GM12878 (cell line): Measurements from ENCODE around the gene ILKAP. TPM values are rescaled to one million over a fixed set of nuclear protein-coding genes. Genes with fewer than 3 reads are reported as not detected.

Experiments
- ATAC-seq: fragments of 200-7000 bp; cut with Tn5 transposase; 3 replicates; pipeline ENCODE4 v1.9.1; 2020; ENCODE audit warnings: mild to moderate bottlenecking, moderate library complexity
- BruUV-seq: library from RNA; stranded (reverse); fragments of 400-500 nt; replicated peaks from 2 replicates; lab custom pipeline; 2021; lab: Mats Ljungman, UMichigan
- CTCF ChIA-PET: fragments of 300-600 bp; sonication (Branson Sonifier 250); formaldehyde crosslinking; extraction: SDS; loops from one replicate; lab custom pipeline; 2021; ENCODE audit warnings: inconsistent platforms; lab: Yijun Ruan, JAX
- POLR2A ChIA-PET: fragments of 350-600 bp; formaldehyde crosslinking; extraction: SDS; loops from one replicate; lab custom pipeline; 2021; ENCODE audit warnings: inconsistent platforms; lab: Charles Lee
- RAD21 ChIA-PET: fragments of 300-600 bp; sonication (Branson Sonifier 250); formaldehyde crosslinking; loops from one replicate; lab custom pipeline; 2023; ENCODE audit warnings: antibody characterized with exemption; ENCODE audit not compliant: unreplicated experiment; lab: Charles Lee
- SMC1A ChIA-PET: fragments of 300-600 bp; sonication (Branson Sonifier 250); formaldehyde crosslinking; loops from one replicate; lab custom pipeline; 2023; ENCODE audit not compliant: unreplicated experiment, uncharacterized antibody; lab: Charles Lee
- DNase-seq: peaks from one replicate; pipeline ENCODE4 v3.0.0-alpha.2; 2011; ENCODE audit warnings: low read depth, low spot score
- FAIRE-seq: peaks from 3 replicates; lab custom pipeline; 2011; peaks lifted over from hg19 to GRCh38; lab: Jason Lieb, UNC
- H2AFZ ChIP-seq: 2 replicates; pipeline ENCODE4 v1.6.0; 2011; ENCODE audit warnings: low read depth, low read length, control low read depth; ENCODE audit not compliant: control insufficient read depth
- H3K27ac ChIP-seq: 2 replicates; pipeline ENCODE4 v1.5.1; 2011; ENCODE audit warnings: control low read depth; ENCODE audit not compliant: control insufficient read depth, insufficient read depth
- H3K27me3 ChIP-seq, 2 experiments: replicated peaks in 1 of 2; 2 replicates each; pipeline versions ENCODE4 v1.6.0 to v1.6.1; 2011; ENCODE audit warnings: low read length in 1 of 2; ENCODE audit not compliant: control insufficient read depth in 2 of 2, insufficient read depth in 2 of 2
- H3K36me3 ChIP-seq, 2 experiments: 2 replicates each; pipeline ENCODE4 v1.5.1; 2011; ENCODE audit warnings: low read length in 1 of 2; ENCODE audit not compliant: control insufficient read depth in 2 of 2, insufficient read depth in 2 of 2
- H3K4me1 ChIP-seq: 2 replicates; pipeline ENCODE4 v1.6.1; 2011; ENCODE audit warnings: mild to moderate bottlenecking, low read length, moderate library complexity, mixed read lengths; ENCODE audit not compliant: control insufficient read depth, insufficient read depth
- H3K4me2 ChIP-seq: 2 replicates; pipeline ENCODE4 v1.6.0; 2011; ENCODE audit warnings: control low read depth; ENCODE audit not compliant: control insufficient read depth, insufficient read depth
- H3K4me3 ChIP-seq: fragments of 200-600 bp; sonication (generic); 2 replicates; pipeline ENCODE4 v1.5.1; 2016
- H3K79me2 ChIP-seq: 2 replicates; pipeline ENCODE4 v1.6.0; 2011; ENCODE audit warnings: low read length; ENCODE audit not compliant: control insufficient read depth, insufficient read depth
- H3K9ac ChIP-seq: 2 replicates; pipeline ENCODE4 v1.8.0; 2011; ENCODE audit warnings: low read length, control low read depth, mixed read lengths; ENCODE audit not compliant: control insufficient read depth, insufficient read depth
- H3K9me3 ChIP-seq: replicated peaks from 3 replicates; pipeline ENCODE4 v1.5.1; 2011; ENCODE audit warnings: mild to moderate bottlenecking, low read length; ENCODE audit not compliant: control insufficient read depth, insufficient read depth
- H4K20me1 ChIP-seq: 2 replicates; pipeline ENCODE4 v1.6.0; 2011; ENCODE audit not compliant: control insufficient read depth, insufficient read depth
- BRCA1 ChIP-seq: IDR thresholded peaks from 2 replicates; pipeline ENCODE4 v1.6.1; 2011; ENCODE audit warnings: low read depth, low read length, improper control_type of control experiment
- EED ChIP-seq: sonication (generic); IDR thresholded peaks from 2 replicates; pipeline ENCODE4 v1.6.1; 2016; ENCODE audit warnings: antibody characterized with exemption, low read depth
- HDAC6 ChIP-seq: fragments of 200-600 bp; sonication (generic); IDR thresholded peaks from one replicate; pipeline ENCODE4 v1.8.0; 2017; ENCODE audit warnings: antibody characterized with exemption; ENCODE audit not compliant: unreplicated experiment
- RB1 ChIP-seq: fragments of 450-650 bp; formaldehyde crosslinking; IDR thresholded peaks from 2 replicates; pipeline ENCODE4 v1.6.1; 2017; ENCODE audit warnings: mild to moderate bottlenecking, borderline replicate concordance
- RCOR1 ChIP-seq: conservative IDR thresholded peaks from 2 replicates; pipeline ENCODE4 v1.6.1; 2012; ENCODE audit warnings: low read depth, low read length, improper control_type of control experiment
- SPI1 ChIP-seq: IDR thresholded peaks from 2 replicates; pipeline ENCODE4 v1.6.1; 2011; ENCODE audit warnings: low read depth, mild to moderate bottlenecking, low read length, moderate library complexity, borderline replicate concordance; ENCODE audit not compliant: insufficient read depth
- WRNIP1 ChIP-seq: IDR thresholded peaks from 2 replicates; pipeline ENCODE4 v1.6.1; 2011; ENCODE audit warnings: low read depth, low read length, improper control_type of control experiment, borderline replicate concordance
- YY1 ChIP-seq: IDR thresholded peaks from 2 replicates; pipeline ENCODE4 v1.6.1; 2011; ENCODE audit warnings: low read depth, mild to moderate bottlenecking, low read length
- ZSCAN29 ChIP-seq: fragments of 450-650 bp; IDR thresholded peaks from 2 replicates; pipeline ENCODE4 v1.6.1; 2017; ENCODE audit warnings: mild to moderate bottlenecking, moderate library complexity
- WGBS: methylation state at CpG from one replicate; pipeline ENCODE4 v1.1.6; 2016; ENCODE audit warnings: low lambda C conversion rate; ENCODE audit not compliant: insufficient replicate concordance, insufficient coverage; ENCODE audit errors: missing lambda C conversion rate; 5-methylcytosine and 5-hydroxymethylcytosine counted together
- in situ Hi-C: fragments of 300-500 bp; cut with MboI; formaldehyde crosslinking; loops from 9 replicates; pipeline ENCODE4 v1.14.3; 2018; ENCODE audit warnings: mixed read lengths
- intact Hi-C: fragments of 100-400 bp; cut with micrococcal nuclease; formaldehyde crosslinking; loops from one replicate; pipeline ENCODE4 v1.14.2; 2022; ENCODE audit not compliant: unreplicated experiment
- polyA plus RNA-seq, 11 experiments: library from polyadenylated mRNA; depleted of rRNA in 4 of 11; unstranded in 6 of 11; stranded (reverse) in 5 of 11; fragments of >200 nt; fragmentation: Nextera tagmentation in 4 of 11; fragmentation: Illumina TruSeq in 1 of 11; extraction: Ambion mirVana in 4 of 11; extraction: Trizol in 1 of 11; gene quantifications; 1 replicate in 1 of 11; 2 replicates in 10 of 11; pipeline versions ENCODE4 v1.2.1 to v1.2.3, GENCODE V29; 2011 to 2016; ENCODE audit warnings: inconsistent platforms in 2 of 11, missing spikeins in 2 of 11, low read depth in 1 of 11
- total RNA-seq, 4 experiments: library from RNA; depleted of rRNA in 3 of 4; stranded (reverse); fragments of >200 nt in 3 of 4; fragmentation: Illumina TruSeq in 1 of 4; extraction: Trizol in 1 of 4; gene quantifications; 2 replicates each; pipeline versions ENCODE4 v1.2.1 to v1.2.3, GENCODE V29; 2013 to 2021
- TF ChIP-seq, protein P1 (sequence below): IDR thresholded peaks from 2 replicates; pipeline ENCODE4 v1.6.1; 2011; ENCODE audit warnings: low read depth, low read length, improper control_type of control experiment, borderline replicate concordance
- TF ChIP-seq, protein P2 (sequence below): IDR thresholded peaks from 2 replicates; pipeline ENCODE4 v1.6.1; 2012; ENCODE audit warnings: mild to moderate bottlenecking, low read depth, low read length

The ILKAP gene
- total and polyA plus RNA-seq, 10 of the 15 experiments (the other 5 are each of a cell fraction or from before 2014, with no cell fraction given): 4.2 to 65.3 (median 37.3) TPM

- Histone ChIP-seq H3K36me3 (peaks cover 0 to 9% of the 10 kb centered on the region in 2 experiments; a peak in 3 of 4 replicates), H3K4me3 (no peak overlapping the region), H4K20me1 (no peaks in the 10 kb centered on the region), H2AFZ (no peak overlapping the region), H3K4me1 (no peaks in the 10 kb centered on the region), H3K4me2 (no peak overlapping the region), H3K27ac (no peak overlapping the region), H3K9ac (no peak overlapping the region), H3K9me3 (no peaks in the 10 kb centered on the region), H3K27me3 (no peaks in the 10 kb centered on the region), H3K79me2 (no peaks in the 10 kb centered on the region)
- TF ChIP-seq ZSCAN29: no peak
- no peak for TF ChIP-seq HDAC6
- TF ChIP-seq YY1: no peak
- RAD21 ChIA-PET: no interaction called here
- intact Hi-C loops (no loop called here), in situ Hi-C loops (no loop called here)
- BruUV-seq: no TSS peak
- SMC1A ChIA-PET: no interaction called here
- no peak for FAIRE-seq
- 96% methylated on average over 10 of the region's 10 CpGs for WGBS
- POLR2A ChIA-PET: no interaction called here
- ATAC-seq: no peak
- CTCF ChIA-PET: no interaction called here
- no peak for DNase-seq
These were observed 44.5 kb upstream of the ILKAP start for GRCh38 chr2:238247841-238248453.

DNA sequence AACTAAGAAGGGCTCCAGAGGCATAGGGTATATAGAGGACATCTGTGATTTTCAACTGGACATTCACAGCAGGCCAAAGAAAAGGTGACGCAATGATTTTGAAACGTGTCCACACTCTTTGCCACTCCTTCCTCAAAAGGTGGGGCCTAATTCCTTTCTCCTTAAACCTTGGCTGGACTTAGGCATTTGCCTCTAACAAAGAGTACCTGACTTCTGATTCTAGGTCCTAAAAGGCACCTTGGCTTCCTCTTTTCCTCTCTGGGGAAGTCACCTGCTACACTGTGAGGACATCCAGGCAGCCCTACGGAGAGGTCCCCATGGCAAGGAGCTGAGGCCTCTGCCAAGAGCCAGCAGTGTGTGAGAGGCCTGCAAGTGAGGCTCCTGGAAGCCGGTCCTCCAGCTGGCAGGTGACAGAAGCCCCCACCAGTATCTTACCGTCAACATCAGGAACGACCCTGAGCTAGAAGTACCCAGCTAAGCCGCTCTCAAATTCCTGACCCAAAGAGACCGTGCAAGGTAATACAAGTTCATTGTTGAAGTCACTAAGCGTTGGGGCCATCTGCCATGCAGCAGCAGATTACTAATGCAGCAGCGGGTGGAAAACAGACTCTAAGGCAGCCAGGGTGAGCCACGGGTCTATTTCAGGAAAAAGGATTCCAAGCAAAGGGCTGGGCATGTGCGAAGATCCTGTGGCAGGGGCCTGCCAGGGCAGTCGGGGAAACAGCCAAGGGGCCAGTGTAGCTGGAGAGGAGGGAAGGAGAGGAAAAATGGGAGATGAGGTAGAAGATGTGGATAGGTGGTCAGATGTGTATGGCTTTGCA lies 43.7 kb upstream of the ILKAP start:
- POLR2A ChIA-PET: no interaction called here
- TF ChIP-seq, protein P1, sequence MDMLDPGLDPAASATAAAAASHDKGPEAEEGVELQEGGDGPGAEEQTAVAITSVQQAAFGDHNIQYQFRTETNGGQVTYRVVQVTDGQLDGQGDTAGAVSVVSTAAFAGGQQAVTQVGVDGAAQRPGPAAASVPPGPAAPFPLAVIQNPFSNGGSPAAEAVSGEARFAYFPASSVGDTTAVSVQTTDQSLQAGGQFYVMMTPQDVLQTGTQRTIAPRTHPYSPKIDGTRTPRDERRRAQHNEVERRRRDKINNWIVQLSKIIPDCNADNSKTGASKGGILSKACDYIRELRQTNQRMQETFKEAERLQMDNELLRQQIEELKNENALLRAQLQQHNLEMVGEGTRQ: no peak
- TF ChIP-seq BRCA1 (no peak), RCOR1 (no peak), SPI1 (no peak), EED (no peak), RB1 (no peak), WRNIP1 (no peak)
- TF ChIP-seq, protein P2, sequence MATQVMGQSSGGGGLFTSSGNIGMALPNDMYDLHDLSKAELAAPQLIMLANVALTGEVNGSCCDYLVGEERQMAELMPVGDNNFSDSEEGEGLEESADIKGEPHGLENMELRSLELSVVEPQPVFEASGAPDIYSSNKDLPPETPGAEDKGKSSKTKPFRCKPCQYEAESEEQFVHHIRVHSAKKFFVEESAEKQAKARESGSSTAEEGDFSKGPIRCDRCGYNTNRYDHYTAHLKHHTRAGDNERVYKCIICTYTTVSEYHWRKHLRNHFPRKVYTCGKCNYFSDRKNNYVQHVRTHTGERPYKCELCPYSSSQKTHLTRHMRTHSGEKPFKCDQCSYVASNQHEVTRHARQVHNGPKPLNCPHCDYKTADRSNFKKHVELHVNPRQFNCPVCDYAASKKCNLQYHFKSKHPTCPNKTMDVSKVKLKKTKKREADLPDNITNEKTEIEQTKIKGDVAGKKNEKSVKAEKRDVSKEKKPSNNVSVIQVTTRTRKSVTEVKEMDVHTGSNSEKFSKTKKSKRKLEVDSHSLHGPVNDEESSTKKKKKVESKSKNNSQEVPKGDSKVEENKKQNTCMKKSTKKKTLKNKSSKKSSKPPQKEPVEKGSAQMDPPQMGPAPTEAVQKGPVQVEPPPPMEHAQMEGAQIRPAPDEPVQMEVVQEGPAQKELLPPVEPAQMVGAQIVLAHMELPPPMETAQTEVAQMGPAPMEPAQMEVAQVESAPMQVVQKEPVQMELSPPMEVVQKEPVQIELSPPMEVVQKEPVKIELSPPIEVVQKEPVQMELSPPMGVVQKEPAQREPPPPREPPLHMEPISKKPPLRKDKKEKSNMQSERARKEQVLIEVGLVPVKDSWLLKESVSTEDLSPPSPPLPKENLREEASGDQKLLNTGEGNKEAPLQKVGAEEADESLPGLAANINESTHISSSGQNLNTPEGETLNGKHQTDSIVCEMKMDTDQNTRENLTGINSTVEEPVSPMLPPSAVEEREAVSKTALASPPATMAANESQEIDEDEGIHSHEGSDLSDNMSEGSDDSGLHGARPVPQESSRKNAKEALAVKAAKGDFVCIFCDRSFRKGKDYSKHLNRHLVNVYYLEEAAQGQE: no peak

More for the DNA sequence above, 43.7 kb upstream of the ILKAP start:
- 87% methylated on average over 13 of the region's 13 CpGs for WGBS
- Histone ChIP-seq H3K4me1 (no peaks in the 10 kb centered on the region), H4K20me1 (no peaks in the 10 kb centered on the region), H3K9ac (no peak overlapping the region), H3K4me3 (no peak overlapping the region), H3K27me3 (no peaks in the 10 kb centered on the region), H3K4me2 (no peak overlapping the region), H3K9me3 (no peaks in the 10 kb centered on the region), H3K79me2 (no peaks in the 10 kb centered on the region), H3K36me3 (peaks cover 0 to 6% of the 10 kb centered on the region in 2 experiments; a peak in 3 of 4 replicates), H2AFZ (no peak overlapping the region), H3K27ac (no peak overlapping the region)
- ATAC-seq (no peak), DNase-seq (no peak), FAIRE-seq (no peak)
- CTCF ChIA-PET: no interaction called here
- intact Hi-C loops: no loop called here
- RAD21 ChIA-PET: no interaction called here
- no TSS peak for BruUV-seq
- in situ Hi-C loops: no loop called here
- SMC1A ChIA-PET: no interaction called here
